Gastrocnemius medialis (tissue), 4 donors: ENCODE data around the gene ODAM.

Experiments used
- POLR2A ChIP-seq, 2 donors: fragments of 450-650 bp; IDR thresholded peaks; one replicate each; pipeline ENCODE4 v1.6.1; 2017; ENCODE audit warnings: antibody characterized with exemption in 2 of 2, mild to moderate bottlenecking in 2 of 2, moderate library complexity in 2 of 2
- TF ChIP-seq, protein P1 (sequence below), 5 experiments: fragments of 450-650 bp in 3 of 5; fragments of 200-600 bp in 2 of 5; sonication (generic) in 2 of 5; IDR thresholded peaks in 4 of 5; conservative IDR thresholded peaks in 1 of 5; 1 replicate in 4 of 5; 2 replicates in 1 of 5; pipeline ENCODE4 v1.5.1; 2016 to 2019; ENCODE audit warnings: antibody characterized with exemption in 5 of 5, mild to moderate bottlenecking in 3 of 5, moderate library complexity in 3 of 5

DNA sequence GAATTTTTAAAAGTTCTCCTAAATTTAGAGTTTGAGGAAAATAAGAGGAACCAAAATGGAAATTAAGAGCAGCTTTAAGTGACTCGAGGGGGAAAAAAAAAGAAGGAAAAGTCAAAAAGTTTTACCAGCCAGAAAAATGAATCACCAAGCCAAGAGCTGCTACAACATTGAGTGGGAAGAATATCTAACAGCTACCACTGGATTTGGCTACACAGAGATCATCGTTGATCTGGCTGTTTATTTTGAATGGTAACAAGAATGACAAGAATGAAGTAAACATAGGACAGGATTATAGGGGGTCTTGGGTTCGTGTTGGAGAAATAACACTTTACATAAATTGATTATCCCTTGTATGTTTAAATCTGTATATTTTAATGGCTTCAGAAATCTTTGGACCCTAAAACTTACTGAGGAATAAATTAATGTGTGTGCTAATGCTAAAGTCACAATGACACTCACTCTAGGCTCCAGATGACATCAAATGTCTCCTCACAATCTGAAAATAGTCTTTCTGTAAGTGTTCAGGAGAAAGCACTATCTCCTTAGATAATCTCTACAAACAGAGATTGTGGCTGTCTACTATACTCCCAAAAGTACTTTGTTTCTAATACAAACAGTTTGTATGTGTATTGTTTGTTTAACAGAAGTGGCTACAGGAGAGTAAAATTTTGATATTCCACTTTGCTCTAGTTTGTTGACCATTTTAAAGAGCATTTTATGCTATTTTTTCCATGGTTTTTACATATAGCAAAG lies 43.8 kb downstream of the ODAM start:
- TF ChIP-seq, protein P1, sequence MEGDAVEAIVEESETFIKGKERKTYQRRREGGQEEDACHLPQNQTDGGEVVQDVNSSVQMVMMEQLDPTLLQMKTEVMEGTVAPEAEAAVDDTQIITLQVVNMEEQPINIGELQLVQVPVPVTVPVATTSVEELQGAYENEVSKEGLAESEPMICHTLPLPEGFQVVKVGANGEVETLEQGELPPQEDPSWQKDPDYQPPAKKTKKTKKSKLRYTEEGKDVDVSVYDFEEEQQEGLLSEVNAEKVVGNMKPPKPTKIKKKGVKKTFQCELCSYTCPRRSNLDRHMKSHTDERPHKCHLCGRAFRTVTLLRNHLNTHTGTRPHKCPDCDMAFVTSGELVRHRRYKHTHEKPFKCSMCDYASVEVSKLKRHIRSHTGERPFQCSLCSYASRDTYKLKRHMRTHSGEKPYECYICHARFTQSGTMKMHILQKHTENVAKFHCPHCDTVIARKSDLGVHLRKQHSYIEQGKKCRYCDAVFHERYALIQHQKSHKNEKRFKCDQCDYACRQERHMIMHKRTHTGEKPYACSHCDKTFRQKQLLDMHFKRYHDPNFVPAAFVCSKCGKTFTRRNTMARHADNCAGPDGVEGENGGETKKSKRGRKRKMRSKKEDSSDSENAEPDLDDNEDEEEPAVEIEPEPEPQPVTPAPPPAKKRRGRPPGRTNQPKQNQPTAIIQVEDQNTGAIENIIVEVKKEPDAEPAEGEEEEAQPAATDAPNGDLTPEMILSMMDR (IDR thresholded peaks at IDR 0.05 in 4 of 5, conservative IDR thresholded peaks at IDR 0.05 in 1 of 5): no peak
- TF ChIP-seq POLR2A (IDR thresholded peaks at IDR 0.05): no peak
